GM19463 (cell line): ENCODE results near the gene HMGN5.

Source experiments
- ATAC-seq: cut with Tn5 transposase; IDR thresholded peaks from one replicate; pipeline ENCODE4 v1.9.1; 2021; ENCODE audit warnings: mild to moderate bottlenecking, moderate library complexity; ENCODE audit not compliant: unreplicated experiment

The HMGN5 gene, protein sequence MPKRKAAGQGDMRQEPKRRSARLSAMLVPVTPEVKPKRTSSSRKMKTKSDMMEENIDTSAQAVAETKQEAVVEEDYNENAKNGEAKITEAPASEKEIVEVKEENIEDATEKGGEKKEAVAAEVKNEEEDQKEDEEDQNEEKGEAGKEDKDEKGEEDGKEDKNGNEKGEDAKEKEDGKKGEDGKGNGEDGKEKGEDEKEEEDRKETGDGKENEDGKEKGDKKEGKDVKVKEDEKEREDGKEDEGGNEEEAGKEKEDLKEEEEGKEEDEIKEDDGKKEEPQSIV

DNA sequence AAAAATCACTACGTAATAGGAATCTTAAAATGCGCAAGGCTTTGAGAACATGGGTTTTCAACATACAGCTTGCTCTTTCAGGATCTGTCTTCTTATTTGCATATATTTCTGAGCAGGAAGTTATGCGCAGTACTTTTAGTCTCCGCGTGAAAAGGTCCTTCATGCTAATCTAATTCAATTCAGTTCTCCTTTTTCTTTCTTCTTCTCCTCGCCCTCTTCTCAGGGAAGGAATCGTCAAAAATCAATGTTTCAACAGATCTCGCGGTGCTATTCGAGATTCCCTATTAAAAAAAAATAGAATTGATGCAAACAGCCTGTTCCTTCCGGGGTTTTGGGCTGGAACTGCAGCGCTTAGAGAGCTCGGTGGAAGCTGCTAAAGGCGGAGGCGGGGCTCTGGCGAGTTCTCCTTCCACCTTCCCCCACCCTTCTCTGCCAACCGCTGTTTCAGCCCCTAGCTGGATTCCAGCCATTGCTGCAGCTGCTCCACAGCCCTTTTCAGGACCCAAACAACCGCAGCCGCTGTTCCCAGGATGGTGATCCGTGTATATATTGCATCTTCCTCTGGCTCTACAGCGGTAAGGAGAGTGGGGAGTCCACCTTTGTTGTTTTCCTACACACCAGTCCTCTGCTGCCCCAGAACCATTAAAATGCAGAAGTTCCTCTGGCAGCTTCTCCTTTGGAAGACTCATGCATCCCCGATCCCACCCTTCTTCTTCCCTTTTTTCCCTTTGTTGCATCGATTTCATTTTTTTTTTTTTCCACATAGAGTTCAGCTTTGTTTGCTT lies at the start of gene HMGN5, which contains the start of gene SH3BGRL:
Gene HMGN5 (minus strand): TSS at position 243 of the 785 bp plus-strand sequence. CDS start 80,364 bp downstream, outside the sequence.
Gene SH3BGRL (plus strand): TSS at position 432 of the 785 bp plus-strand sequence. CDS start 99 bp downstream, at position 531.
- ATAC-seq: peak; percentile 93

DNA sequence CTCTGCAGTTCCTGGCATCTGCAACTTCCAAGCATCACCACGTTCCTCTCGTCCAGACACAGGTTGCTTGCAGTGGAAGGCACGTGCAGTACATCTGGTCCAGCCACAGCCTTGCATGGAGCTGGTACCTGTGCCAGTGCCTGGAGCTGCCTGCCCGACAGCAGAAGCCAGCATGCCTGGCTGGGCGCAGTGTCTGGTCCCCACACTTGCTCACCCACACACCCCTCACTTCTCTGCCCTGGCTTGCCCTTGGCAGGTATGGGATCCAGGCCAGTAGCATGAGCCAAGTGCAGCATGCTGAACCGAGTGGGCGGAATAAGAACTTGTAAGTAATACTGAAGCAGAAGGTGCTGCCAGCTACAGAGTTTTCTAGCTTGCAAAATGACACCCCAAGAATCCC lies 40.0 kb upstream of the HMGN5 start:
- no peak for ATAC-seq

DNA sequence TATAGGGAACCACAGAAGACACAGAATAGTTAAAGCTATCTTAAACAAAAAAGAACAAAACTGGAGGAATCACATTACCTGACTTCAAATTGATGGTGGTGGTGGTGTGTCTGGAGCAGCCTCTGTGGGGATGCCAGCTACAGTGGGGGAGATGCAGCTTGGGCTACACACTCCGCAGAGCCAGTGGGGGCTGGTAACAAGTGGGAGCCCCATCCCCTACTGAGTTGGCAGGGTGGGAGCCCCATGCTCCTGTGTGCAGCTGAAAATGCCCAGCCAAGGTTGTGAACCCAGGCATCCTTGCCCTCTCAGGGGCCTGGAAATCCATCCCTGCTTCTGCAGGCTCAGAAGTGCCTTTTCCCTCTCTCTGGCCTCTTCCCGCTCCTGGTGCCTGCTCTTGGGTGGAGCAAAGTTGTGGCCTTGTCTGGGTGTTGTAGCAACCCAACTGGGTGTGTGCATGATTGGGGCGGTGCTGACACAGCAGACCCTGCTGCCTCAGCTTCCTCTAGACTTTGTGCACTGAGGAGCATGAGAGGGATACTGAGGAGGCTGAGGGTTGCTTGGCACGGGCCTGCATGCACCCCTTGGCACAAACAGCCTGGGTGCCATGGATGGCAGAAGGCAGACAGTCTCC lies 39.1 kb upstream of the HMGN5 start:
- no peak for ATAC-seq

DNA sequence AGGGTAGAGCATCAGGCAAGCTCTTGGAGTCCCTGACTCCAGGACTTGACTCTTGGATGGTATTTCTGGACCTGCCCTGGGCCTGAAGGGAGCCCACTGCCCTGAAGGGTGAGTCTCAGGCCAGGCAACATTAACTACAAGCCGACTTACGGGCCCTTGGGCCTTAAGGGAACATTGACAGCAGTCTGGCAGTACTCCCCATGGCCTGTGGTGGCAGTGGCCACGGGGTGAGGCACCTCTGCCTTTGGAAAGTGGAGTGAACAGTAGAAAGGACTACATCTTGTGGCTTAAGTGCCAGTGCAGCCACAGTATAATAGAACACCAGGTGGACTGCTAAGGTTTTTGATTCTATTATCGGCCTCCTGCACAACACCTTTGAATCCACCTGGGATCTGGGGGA lies 36.5 kb upstream of the HMGN5 start:
- no peak for ATAC-seq

DNA sequence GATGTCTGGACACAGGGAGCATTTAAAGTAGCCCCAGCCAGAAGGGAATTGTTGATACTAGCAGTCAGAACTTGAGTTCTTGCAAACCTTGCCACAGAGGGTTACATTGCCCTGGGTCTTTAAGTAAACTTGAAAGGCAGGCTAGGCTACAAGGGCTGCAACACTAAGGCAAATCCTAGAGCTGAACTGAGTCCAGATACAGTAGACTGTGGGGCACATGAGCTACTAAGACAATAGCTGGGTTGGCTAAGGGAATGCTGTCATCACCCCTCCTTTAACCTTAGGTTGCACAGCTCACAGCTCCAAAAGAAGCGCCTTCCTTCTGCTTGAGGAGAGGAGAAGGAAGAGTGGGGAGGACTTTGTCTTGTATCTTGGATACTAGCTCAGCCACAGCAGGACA lies 35.8 kb upstream of the HMGN5 start:
- ATAC-seq: no peak

DNA sequence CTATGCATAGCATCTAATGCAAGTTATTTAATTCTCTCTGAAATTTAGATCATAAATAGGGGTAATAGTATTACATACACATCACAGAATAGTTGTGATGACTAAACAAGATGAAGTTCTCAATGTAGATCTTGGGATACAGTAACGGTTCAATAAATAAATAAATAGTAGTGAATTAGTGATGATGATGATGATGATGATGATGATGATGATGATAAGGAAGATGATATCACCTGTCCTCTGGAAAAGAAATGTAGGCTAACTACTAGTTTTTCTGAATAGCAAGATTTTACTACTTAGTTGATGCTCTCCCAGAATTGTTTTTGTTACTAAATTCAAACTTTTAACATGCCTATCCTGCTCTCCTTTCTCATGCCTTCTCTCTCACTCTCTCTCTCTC lies 30.5 kb upstream of the HMGN5 start:
- no peak for ATAC-seq

DNA sequence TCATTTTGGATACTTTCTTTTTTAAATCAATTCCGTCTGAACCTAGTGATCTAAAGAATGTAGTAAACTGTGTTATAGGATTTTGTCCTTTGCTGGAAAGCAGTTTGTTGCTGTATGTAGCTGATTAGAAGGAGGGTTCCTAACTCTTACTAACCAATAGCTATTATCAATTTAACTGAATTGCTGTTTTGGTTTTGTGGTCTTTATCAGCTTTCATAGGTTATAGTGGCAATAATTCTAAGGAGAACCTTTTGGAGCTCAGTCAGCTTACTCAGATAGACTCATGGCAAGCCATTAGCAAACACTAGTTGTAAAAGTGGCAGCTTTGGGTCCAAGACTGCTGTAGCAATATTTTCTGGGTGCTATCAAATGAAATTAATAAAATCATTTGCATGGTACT lies 29.8 kb upstream of the HMGN5 start:
- no peak for ATAC-seq

DNA sequence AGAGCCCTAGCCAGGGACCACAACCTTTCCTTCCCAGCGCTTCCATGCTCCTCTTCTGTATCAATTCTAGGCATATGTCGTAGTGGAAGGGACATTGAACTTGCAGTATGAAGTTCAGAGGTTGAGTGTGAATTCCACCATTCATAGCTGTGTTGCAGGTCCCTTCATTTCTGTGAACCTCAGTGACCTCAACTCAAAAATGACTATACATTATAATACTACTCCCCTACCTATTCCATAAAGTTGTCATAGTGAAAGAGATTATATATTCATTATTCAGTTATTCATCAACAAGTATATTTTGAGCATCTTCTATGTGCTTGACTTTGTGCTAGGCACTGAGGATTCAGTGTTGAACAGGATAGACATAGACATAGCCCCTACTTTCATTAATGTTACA lies 28.2 kb upstream of the HMGN5 start:
- ATAC-seq: no peak

DNA sequence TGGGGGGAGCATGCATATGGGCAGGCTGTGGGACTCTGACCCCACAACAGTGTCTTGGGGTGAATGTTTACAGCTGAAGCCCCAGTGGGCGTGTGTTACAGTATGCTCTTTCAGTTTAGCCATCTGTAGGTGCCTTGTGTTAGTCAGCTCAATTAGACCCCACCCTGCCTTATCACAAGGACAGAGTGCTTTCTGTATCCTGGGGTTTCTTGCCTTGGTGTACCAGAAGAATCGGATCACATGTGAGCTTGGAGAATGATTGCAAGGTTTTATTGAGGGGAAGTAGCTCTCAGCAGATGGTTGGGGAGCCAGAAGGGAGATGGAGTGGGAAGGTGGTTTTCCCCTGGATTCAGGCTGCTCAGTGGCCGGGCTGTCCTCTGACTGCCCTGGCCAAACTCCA lies 27.5 kb upstream of the HMGN5 start:
- no peak for ATAC-seq

DNA sequence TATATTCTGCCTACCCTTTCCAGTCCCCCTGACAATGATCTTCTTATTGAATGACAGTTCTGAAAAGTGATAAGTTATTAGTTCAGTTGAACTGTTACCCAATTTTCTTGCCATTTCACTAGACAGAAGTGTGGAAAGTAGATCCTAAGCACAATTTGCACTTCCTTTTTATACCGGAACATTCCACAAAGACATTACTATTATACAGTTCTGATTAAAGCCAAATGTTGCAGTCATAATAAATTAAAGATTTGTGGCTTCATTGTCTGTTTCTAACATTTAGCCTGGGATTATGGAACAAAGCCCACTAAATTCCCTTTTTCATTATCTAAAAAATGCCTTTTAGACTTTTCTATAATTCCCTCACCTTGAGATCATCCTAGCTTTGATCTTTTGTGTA lies 14.0 kb upstream of the HMGN5 start:
- no peak for ATAC-seq

DNA sequence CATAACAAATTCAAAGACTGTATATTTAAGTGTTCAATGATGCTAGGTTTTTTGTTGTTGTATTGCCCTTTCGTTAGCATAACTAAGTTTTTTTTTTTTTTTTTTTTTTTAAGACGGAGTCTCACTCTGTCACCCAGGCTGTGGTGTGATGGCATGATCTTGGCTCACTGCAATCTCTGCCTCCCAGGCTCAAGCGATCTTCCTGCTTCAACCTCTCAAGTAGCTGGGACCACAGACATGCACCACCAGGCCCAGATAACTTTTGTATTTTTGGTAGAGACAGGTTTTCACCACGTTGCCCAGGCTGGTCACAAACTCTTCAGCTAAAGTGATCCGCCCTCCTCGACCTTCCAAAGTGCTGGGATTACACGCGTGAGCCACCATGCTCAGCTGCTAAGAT lies 7.2 kb upstream of the HMGN5 start:
- ATAC-seq: no peak

DNA sequence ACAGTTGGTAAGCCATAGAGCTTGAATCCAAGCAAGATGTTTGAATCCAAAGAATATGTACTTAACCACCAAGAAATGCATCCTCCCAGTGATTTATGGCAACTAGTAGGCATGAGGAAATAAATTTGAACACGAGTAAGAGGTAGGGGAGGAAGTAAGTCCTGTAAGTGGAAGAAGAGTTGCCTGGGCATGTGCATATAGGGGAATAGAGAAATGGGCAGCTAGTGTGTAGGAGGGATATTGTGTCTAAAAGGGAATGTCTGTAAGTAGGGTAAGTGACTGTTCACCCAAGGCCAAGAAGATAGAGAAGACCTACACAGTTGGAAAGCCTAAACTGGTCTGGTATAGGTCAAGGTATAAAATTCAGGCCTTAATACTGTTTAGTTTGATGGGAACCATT lies 4.8 kb upstream of the HMGN5 start:
- ATAC-seq: no peak

DNA sequence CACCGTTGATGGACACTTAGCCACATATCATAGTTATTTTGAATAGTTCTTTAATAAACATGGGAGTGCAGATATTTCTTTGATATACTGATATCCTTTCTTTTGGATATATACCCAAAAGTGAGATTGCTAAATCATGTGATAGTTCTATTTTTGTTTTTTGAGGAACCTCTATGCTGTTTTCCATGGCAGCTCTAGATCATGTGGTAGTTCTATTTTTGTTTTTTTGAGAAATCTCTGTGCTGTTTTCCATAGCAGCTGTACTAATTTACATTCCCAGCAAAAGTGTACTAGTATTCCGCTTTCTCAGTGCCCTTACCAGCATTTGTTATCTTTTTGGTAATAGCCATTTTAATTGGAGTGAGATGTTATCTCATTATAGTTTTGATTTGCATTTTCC lies 3.8 kb upstream of the HMGN5 start:
- no peak for ATAC-seq

DNA sequence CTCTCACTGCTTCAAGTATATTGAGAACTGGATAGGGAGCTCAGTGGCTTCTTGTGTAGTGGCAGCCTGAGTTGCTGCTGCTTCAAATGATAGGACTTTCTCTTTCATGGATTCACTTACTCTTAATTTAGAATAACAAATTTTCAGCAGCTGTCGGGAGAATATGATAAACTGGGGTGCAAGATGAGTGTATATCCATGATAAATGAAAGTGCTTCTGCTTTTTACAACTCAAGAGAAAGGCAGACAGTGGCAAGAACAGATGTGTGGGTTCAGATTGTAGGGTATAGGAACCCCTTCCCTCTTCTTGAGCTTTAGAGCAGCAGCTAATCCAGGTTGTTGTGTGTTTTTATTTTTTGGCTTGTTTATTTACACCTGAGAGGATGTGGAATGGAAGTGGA lies 1.2 kb upstream of the HMGN5 start:
- ATAC-seq: no peak

DNA sequence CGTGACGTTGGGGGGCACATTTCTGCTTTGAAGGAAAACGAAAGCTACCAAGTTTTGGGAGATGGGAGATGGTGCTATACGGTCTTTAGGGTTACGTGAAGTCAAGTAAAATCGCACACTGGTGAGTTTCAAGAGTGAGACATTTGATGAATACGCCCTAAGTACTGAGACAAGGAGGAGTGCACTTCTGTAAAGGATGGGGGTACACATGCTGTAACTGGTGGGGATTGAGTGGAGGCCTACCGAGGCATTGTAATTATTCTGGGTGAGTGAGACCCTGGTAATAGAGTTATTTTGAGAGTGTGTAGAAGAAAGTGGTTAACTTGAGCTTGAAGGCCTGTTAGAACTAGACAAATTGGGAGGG lies 725 bp upstream of the HMGN5 start:
- ATAC-seq: no peak

DNA sequence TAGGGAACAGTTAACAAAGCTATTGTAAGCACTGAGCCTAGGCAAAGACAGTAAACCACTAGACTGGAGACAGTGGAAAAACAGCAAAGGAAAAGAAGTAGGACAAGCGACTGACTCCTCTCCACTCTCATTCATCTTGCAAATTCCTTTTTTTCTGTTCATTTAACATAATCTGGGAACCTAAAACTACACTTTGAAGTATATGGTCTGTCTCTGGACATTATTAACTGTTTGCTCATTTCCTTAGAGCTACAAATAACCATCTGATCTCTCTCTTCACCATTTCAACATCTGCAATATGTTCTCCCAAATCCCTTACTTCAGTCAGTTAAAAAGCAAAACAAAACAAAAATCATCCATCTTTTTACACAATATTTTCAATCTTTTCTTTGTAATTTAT lies 642 bp downstream of the HMGN5 start:
- no peak for ATAC-seq

DNA sequence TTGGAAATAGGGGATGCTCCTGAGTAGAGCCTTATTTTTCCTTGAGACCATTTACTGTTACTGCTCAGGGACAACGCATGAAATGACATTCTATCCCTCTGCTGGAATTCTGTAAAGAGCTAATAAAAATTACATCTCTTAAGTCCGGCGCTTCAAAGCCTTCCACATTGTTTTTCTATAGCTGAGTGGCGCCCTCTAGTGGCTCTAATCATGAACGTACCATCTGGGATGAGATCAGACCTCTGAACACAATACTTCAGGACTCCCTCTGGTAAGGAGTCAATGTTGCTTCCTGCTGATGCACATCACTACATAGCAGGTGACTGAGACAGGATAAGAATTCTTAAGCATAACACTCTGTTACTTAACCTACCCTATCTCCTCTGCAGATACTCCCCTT lies 6.0 kb downstream of the HMGN5 start:
- peak; percentile 93 for ATAC-seq

DNA sequence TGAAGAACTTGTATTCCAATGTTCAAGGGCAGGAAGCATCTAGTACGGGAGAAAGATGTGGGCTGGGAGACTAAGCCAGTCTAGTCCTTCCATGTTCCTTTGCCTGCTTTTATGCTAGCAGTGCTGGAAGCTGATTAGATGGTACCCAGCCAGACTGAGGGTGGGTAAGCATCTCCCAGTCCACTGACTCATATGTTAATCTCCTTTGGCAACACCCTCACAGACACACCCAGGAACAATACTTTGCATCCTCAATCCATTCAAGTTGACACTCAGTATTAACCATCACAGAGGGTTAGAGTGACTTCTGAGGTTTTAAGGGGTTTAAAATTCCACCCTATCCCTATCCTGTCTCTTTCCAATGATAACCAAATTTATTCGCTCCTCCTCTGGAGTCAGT lies 6.5 kb downstream of the HMGN5 start:
- no peak for ATAC-seq

DNA sequence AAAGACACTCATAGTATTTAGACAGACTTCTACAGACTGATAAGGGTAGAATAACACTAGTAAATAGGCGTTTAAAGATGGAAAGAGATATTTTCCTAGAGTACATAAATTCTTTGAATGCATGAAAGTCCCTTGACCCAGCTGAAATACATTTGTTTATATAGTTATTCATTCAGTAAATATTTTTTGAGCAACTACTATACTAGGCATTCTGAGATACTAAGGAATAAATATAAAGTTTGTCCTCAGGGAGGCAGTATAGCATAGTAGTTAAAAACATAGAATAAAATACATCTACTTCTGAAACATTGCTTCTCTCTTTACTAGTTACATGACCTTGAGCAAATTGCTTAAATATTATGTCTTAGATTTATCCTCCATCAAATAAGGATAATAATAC lies 27.4 kb downstream of the HMGN5 start:
- ATAC-seq: no peak

DNA sequence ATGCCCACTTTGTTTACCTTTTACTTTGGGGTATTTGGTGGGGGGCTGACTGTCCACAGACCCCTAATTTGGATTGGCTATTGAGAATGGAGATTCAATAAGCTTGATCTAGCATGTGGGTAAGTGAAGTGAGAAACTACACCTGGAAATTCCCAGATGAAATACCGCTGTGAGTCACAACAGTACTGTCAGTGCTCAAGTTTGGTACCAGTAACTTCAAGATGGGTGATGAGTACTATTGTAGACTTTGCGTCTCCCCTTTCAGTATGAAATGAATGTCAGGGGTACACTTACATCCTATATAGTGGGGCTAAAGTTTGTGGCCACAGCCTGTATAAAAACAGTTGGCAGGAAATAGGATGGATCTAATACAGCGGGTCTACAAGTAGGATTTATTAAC lies 33.3 kb downstream of the HMGN5 start:
- peak; percentile 62 for ATAC-seq

DNA sequence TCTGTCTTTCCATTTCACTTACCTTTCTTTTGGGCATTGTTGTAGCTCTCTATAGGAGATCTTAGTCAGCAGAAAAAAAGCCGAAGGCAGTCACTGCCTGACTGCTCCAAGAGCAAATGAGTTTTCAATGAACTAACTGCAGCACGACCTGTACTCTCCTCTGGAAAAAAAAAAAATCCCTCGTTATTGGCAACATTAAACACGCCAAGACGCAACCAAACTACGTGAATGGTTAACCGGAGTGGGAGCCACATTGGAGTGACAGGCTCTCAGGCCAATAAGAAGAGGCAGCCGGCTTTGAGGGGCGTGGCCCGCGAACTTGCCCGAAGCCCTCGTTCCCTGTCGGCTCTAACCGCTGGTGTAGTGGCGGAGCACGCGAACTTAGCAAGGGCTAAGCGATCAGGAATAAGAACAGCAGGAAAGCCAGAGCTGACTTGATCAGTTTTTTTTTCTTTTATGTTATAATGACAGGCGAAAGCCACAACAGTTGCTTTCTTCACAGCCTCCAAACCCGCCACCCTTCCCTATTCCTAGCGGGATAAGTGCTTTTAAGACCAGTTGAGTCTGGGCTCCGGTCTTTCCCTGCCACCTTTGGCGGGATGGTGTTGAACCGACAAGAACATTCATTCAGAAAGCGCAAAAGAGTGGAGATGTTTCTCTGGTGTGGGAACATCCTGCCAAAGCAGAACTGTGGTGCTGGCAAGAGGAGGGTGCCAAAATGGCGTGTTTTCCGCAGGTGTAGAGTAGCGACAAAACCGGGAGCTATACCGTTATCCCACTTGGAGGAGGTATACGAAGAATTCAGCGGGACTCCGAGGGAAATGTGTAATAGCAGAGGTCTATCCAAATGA lies 80.0 kb downstream of the HMGN5 start:
- peak; percentile 93 for ATAC-seq
